Measurements from ENCODE around the gene MICU1. TPM values are rescaled to one million over a fixed set of nuclear protein-coding genes. Genes with fewer than 3 reads are reported as not detected.

The MICU1 gene
- total RNA-seq, 1 donor from 2014 or later: 28.7 TPM

DNA sequence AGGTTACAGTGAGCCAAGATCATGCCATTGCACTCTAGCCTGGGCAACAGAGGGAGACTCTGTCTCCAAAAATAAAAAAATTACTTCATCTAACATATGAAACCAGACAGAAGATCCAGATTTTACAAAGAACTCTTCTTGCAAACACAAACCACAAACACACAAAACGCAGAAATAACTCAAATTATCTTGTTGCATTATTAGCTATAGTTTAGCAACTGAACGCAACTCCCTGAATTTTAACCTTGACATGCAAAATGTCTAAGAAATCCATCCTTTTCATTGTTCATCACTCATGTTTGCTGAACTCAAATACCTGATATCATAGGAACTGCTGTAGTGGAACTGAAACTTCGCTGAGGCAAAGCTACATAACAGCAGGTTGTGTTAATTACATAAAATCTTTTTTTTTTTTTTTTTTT is 64.1 kb downstream of the MICU1 start:
- TF ChIP-seq, protein P1, sequence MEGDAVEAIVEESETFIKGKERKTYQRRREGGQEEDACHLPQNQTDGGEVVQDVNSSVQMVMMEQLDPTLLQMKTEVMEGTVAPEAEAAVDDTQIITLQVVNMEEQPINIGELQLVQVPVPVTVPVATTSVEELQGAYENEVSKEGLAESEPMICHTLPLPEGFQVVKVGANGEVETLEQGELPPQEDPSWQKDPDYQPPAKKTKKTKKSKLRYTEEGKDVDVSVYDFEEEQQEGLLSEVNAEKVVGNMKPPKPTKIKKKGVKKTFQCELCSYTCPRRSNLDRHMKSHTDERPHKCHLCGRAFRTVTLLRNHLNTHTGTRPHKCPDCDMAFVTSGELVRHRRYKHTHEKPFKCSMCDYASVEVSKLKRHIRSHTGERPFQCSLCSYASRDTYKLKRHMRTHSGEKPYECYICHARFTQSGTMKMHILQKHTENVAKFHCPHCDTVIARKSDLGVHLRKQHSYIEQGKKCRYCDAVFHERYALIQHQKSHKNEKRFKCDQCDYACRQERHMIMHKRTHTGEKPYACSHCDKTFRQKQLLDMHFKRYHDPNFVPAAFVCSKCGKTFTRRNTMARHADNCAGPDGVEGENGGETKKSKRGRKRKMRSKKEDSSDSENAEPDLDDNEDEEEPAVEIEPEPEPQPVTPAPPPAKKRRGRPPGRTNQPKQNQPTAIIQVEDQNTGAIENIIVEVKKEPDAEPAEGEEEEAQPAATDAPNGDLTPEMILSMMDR (IDR thresholded peaks at IDR 0.05; ENCODE audit: insufficient read depth, low read depth, low read length): no peak
- TF ChIP-seq EZH2 (IDR thresholded peaks at IDR 0.05; ENCODE audit: insufficient read depth, low read length): no peak
- Histone ChIP-seq H3K9ac (ENCODE audit: low read length) (no peak overlapping the region), H2AFZ (ENCODE audit: low read depth, low read length) (no peak overlapping the region), H4K20me1 (ENCODE audit: insufficient read depth, low read length) (no peaks in the 10 kb centered on the region), H3K9me3 (ENCODE audit: insufficient read depth, low read depth, low read length) (no peaks in the 10 kb centered on the region), H3K36me3 (ENCODE audit: insufficient read depth, low read length) (peaks cover 7% of the 10 kb centered on the region), H3K27ac (ENCODE audit: low read depth, low read length) (no peak overlapping the region), H3K27me3 (ENCODE audit: insufficient read depth, low read length) (no peaks in the 10 kb centered on the region), H3K4me3 (ENCODE audit: insufficient read depth, low read depth, low read length) (no peak overlapping the region), H3K4me1 (ENCODE audit: insufficient read depth, low read length) (no peaks in the 10 kb centered on the region), H3K79me2 (ENCODE audit: insufficient read depth, low read length) (no peaks in the 10 kb centered on the region), H3K4me2 (ENCODE audit: low read length) (no peak overlapping the region)
- Mint-ChIP-seq H3K36me3 (ENCODE audit: low read depth, unreplicated experiment) (peaks cover 19% of the 10 kb centered on the region), H3K9me3 (ENCODE audit: unreplicated experiment) (peaks cover 6% of the 10 kb centered on the region), H3K4me3 (ENCODE audit: unreplicated experiment) (no peak overlapping the region), H3K27me3 (ENCODE audit: low read depth, unreplicated experiment) (no peaks in the 10 kb centered on the region), H3K4me1 (ENCODE audit: low read depth, unreplicated experiment) (peaks cover 4% of the 10 kb centered on the region), H3K27ac (ENCODE audit: unreplicated experiment) (no peak overlapping the region)
- DNase-seq (ENCODE audit: low read depth) (no peak), FAIRE-seq (no peak)

DNA sequence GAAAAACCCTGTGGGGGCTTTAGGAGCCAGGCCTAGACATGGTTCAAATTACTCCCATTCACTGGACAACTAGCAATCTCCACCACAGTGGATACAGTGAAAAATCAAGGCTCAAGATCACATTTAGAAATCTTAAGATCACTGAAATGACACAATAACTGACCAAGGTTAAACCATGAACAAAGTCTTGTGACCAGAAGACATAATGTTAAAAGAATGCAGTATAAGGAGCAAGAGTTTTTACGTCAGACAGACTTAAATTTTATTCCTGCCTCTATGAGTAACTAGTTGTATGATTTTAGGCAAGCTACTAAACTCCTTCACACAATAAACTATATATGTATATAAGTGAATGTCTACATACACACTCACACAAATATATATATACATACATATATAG is 68.5 kb downstream of the MICU1 start:
- TF ChIP-seq EZH2 (IDR thresholded peaks at IDR 0.05; ENCODE audit: insufficient read depth, low read length): no peak
- TF ChIP-seq, protein P1 (IDR thresholded peaks at IDR 0.05; ENCODE audit: insufficient read depth, low read depth, low read length): no peak
- Mint-ChIP-seq H3K9me3 (ENCODE audit: unreplicated experiment) (peaks cover 6% of the 10 kb centered on the region), H3K36me3 (ENCODE audit: low read depth, unreplicated experiment) (peaks cover 6% of the 10 kb centered on the region), H3K4me1 (ENCODE audit: low read depth, unreplicated experiment) (peaks cover 4% of the 10 kb centered on the region), H3K27me3 (ENCODE audit: low read depth, unreplicated experiment) (no peaks in the 10 kb centered on the region), H3K4me3 (ENCODE audit: unreplicated experiment) (no peak overlapping the region), H3K27ac (ENCODE audit: unreplicated experiment) (no peak overlapping the region)
- Histone ChIP-seq H3K4me3 (ENCODE audit: insufficient read depth, low read depth, low read length) (no peak overlapping the region), H3K27ac (ENCODE audit: low read depth, low read length) (no peak overlapping the region), H3K79me2 (ENCODE audit: insufficient read depth, low read length) (no peaks in the 10 kb centered on the region), H3K9ac (ENCODE audit: low read length) (no peak overlapping the region), H4K20me1 (ENCODE audit: insufficient read depth, low read length) (no peaks in the 10 kb centered on the region), H3K27me3 (ENCODE audit: insufficient read depth, low read length) (no peaks in the 10 kb centered on the region), H2AFZ (ENCODE audit: low read depth, low read length) (no peak overlapping the region), H3K9me3 (ENCODE audit: insufficient read depth, low read depth, low read length) (no peaks in the 10 kb centered on the region), H3K4me2 (ENCODE audit: low read length) (no peak overlapping the region), H3K36me3 (ENCODE audit: insufficient read depth, low read length) (peaks cover 5% of the 10 kb centered on the region), H3K4me1 (ENCODE audit: insufficient read depth, low read length) (no peaks in the 10 kb centered on the region)
- FAIRE-seq: no peak
- DNase-seq (ENCODE audit: low read depth): peak; percentile 65

DNA sequence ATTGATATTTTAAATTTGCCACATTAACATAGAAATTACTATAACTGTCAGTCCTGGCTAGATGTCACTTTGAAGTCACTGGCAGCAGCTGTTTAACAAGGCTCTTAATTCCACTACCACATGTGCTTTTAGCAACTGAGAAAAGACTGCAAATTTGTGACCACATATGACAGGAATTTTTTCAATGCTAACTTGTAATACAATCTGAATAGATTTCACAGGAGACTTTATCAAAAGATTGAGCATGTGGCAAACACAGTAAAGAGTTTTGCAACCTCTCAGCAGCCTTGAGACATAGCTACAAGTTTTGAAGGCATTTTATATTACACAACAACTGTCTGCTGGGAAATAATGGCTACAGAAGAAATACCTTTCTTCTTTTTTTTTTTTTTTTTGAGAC is 73.0 kb downstream of the MICU1 start:
- Histone ChIP-seq H3K9ac (ENCODE audit: low read length) (no peak overlapping the region), H3K9me3 (ENCODE audit: insufficient read depth, low read depth, low read length) (no peaks in the 10 kb centered on the region), H4K20me1 (ENCODE audit: insufficient read depth, low read length) (no peaks in the 10 kb centered on the region), H3K27me3 (ENCODE audit: insufficient read depth, low read length) (no peaks in the 10 kb centered on the region), H3K79me2 (ENCODE audit: insufficient read depth, low read length) (no peaks in the 10 kb centered on the region), H3K4me2 (ENCODE audit: low read length) (no peak overlapping the region), H3K27ac (ENCODE audit: low read depth, low read length) (no peak overlapping the region), H3K36me3 (ENCODE audit: insufficient read depth, low read length) (peaks cover 4% of the 10 kb centered on the region), H3K4me1 (ENCODE audit: insufficient read depth, low read length) (no peaks in the 10 kb centered on the region), H2AFZ (ENCODE audit: low read depth, low read length) (no peak overlapping the region), H3K4me3 (ENCODE audit: insufficient read depth, low read depth, low read length) (no peak overlapping the region)
- TF ChIP-seq, protein P1 (IDR thresholded peaks at IDR 0.05; ENCODE audit: insufficient read depth, low read depth, low read length): no peak
- no peak for TF ChIP-seq EZH2 (IDR thresholded peaks at IDR 0.05; ENCODE audit: insufficient read depth, low read length)
- Mint-ChIP-seq H3K27ac (ENCODE audit: unreplicated experiment) (no peak overlapping the region), H3K4me1 (ENCODE audit: low read depth, unreplicated experiment) (peaks cover 4% of the 10 kb centered on the region), H3K27me3 (ENCODE audit: low read depth, unreplicated experiment) (no peaks in the 10 kb centered on the region), H3K9me3 (ENCODE audit: unreplicated experiment) (no peaks in the 10 kb centered on the region), H3K4me3 (ENCODE audit: unreplicated experiment) (no peak overlapping the region), H3K36me3 (ENCODE audit: low read depth, unreplicated experiment) (peaks cover 4% of the 10 kb centered on the region)
- DNase-seq (ENCODE audit: low read depth) (peak; percentile 79), FAIRE-seq (no peak)

Data from astrocyte (in vitro differentiated cells and primary cell).